HG02943 (cell line): ENCODE measurements around the gene OR5AR1.
"Not testable (repeated sequence)": the region's sequence is repeated elsewhere in the genome, so short reads cannot be mapped to it uniquely, and the experiment has no call there.

Experiments
- ATAC-seq: cut with Tn5 transposase; IDR thresholded peaks from one replicate; pipeline ENCODE4 v1.9.1; 2021; ENCODE audit warnings: mild to moderate bottlenecking, low read depth, moderate library complexity; ENCODE audit not compliant: unreplicated experiment

The OR5AR1 gene

GRCh38 chr11:56663386-56663785 is at the start of gene OR5AR1:
TSS of gene OR5AR1 (plus strand) at chr11:56663686. CDS start at chr11:56663686, 0 bp downstream.
- ATAC-seq: no peak

GRCh38 chr11:56624661-56625110 is 38.8 kb upstream of the OR5AR1 start:
- ATAC-seq: no peak

GRCh38 chr11:56625946-56626345 is 37.5 kb upstream of the OR5AR1 start:
- no peak for ATAC-seq

- ATAC-seq: no peak
These were observed 31.2 kb upstream of the OR5AR1 start for GRCh38 chr11:56632329-56632728.

- ATAC-seq: no peak
These were observed 26.6 kb upstream of the OR5AR1 start for GRCh38 chr11:56636861-56637260.

- ATAC-seq: no peak
These were observed 26.0 kb upstream of the OR5AR1 start for GRCh38 chr11:56637500-56637899.

- ATAC-seq: no peak
These were observed 21.1 kb upstream of the OR5AR1 start, which contains the start of gene OR5AP2 for GRCh38 chr11:56642339-56642738. TSS of gene OR5AP2 (minus strand) at chr11:56642439. CDS start at chr11:56642439, 0 bp downstream.

- no peak for ATAC-seq
These were observed 3.7 kb upstream of the OR5AR1 start for GRCh38 chr11:56659755-56660154.

GRCh38 chr11:56670984-56671383 is 7.5 kb downstream of the OR5AR1 start:
- no peak for ATAC-seq

GRCh38 chr11:56688554-56689100 is 25.1 kb downstream of the OR5AR1 start:
- ATAC-seq: no peak

- not testable (repeated sequence) for ATAC-seq
These were observed 27.7 kb downstream of the OR5AR1 start for GRCh38 chr11:56691179-56691578.

- ATAC-seq: no peak
These were observed 29.9 kb downstream of the OR5AR1 start for GRCh38 chr11:56693428-56693827.

- ATAC-seq: no peak
These were observed 35.3 kb downstream of the OR5AR1 start, which contains the start of gene OR9G1 for GRCh38 chr11:56698795-56699194. TSS of gene OR9G1 (plus strand) at chr11:56699095. CDS start at chr11:56700388, 1,293 bp downstream.

GRCh38 chr11:56700242-56700913 is 36.9 kb downstream of the OR5AR1 start:
- ATAC-seq: no peak

- ATAC-seq: no peak
These were observed 37.5 kb downstream of the OR5AR1 start for GRCh38 chr11:56700914-56701485.

- ATAC-seq: no peak
These were observed 42.4 kb downstream of the OR5AR1 start for GRCh38 chr11:56705784-56706396.

- ATAC-seq: no peak
These were observed 43.0 kb downstream of the OR5AR1 start for GRCh38 chr11:56706486-56706885.

- no peak for ATAC-seq
These were observed 50.7 kb downstream of the OR5AR1 start for GRCh38 chr11:56714206-56714605.
